HG02981 (cell line): ENCODE measurements around the gene ZMYM1.
"Not testable (repeated sequence)": the region's sequence is repeated elsewhere in the genome, so short reads cannot be mapped to it uniquely, and the experiment has no call there.

ENCODE experiments used
- ATAC-seq: cut with Tn5 transposase; IDR thresholded peaks from one replicate; pipeline ENCODE4 v1.9.1; 2021; ENCODE audit warnings: mild to moderate bottlenecking, moderate library complexity; ENCODE audit not compliant: unreplicated experiment

The ZMYM1 gene

DNA sequence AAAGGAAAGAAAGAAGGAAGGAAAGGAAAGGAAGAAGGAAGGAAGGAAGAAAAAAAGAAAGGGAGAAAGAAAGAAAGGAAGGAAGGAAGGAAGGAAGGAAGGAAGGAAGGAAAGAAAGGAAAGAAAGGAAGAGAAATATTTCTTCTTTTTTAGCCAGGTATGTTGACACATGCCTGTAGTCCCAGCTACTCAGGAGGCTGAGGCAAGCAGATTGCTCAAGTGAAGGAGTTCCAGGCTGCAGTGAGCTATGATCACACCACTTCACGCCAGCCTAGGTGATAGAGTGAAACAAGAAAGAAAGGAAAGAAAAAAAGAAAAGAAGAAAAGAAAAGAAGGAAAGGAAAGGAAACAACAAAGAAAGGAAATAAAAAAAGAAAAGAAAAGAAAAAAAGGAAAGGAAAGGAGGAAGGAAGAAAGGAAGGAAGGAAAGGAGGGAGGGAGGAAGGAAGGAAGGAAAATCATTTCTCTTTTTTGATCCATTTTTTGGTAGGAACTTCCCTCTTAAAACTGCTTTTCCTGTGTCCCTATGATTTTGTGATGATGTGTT is 5.8 kb upstream of the ZMYM1 start:
- ATAC-seq = no peak

- ATAC-seq = not testable (repeated sequence)
Measured at GRCh38 chr1:35076426-35076825, 2.8 kb upstream of the ZMYM1 start.

DNA sequence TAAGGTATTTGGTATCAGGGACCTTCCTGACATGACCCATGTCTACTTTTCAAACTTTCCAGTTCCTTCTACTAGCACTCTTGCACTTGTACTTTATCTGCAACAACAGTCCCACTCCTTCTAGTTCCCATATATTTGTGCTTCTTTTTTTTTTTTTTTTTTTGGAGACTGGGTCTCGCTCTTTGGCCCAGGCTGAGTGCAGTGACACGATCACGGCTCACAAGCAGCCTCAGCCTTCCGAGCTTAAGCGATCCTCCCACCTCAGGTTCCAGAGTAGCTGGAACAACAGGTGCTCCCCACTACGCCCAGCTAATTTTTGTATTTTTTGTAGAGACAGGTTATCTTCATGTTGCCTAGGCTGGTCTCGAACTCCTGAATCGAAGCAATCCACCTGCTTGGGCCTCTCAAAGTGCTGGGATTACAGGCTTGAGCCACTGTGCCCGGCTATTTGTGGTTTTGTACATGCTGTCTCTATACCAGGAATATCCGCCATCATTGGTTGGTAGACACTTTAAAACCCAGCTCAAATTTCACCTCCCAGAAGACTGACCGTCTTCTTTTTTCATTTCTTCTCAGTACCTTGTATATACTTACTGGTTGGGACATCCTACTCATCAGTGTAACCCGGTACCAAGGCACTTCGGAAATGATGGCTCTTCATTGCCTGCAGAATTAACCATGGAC is 1.1 kb downstream of the ZMYM1 start:
- no peak for ATAC-seq

- ATAC-seq = no peak
Measured at GRCh38 chr1:35085421-35085820, 6.2 kb downstream of the ZMYM1 start.

DNA sequence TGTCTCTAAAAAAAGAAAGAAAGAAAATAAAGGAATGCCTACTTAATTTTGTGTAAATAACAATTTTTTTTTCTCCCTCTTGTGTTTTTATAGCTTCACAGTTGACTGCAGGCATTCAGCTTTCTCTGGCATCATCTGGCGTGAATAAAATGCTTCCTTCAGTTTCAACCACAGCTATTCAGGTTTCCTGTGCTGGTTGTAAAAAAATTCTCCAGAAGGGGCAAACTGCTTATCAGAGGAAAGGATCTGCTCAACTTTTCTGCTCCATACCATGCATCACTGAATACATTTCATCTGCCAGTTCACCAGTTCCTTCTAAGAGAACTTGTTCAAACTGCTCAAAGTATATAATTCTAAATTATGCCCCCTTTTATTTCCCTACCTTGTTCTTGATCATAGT is 18.0 kb downstream of the ZMYM1 start:
- no peak for ATAC-seq

DNA sequence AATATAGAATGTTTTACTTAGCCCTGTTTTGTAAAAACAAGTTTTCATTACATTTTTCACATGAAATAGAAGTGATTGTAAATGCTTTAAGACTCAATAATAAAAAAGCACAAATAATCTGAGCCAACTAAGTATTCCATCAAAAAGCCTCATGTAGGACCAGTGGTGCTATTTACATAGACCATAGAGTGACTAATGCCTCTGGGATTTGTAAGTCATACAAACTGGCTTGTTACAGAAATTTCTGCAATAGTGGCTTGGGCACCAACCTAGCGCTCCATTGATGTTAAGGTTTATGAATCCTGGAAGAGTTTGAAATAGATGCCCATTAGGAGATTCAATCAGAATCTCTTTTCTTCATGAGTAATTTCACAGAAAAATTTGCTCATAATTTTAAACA is 31.9 kb downstream of the ZMYM1 start:
- no peak for ATAC-seq

DNA sequence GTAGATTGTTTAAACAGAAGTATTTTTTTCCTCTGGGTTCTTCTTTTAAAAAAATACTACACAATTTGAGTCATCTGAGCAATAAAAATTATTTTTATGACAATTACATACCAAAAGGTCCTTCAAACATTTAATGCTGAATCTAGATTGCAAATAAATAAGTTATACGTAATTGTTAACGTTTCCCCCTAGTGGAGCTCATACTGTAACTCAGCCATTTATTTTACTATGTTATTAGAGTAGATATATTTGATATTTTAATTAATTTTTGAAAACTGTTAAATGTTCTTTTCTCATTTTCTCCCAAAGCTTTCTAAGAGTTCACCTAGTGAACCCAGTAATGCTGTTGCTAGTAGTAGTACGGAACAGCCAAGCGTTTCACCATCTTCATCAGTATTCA is 33.5 kb downstream of the ZMYM1 start:
- ATAC-seq = no peak

DNA sequence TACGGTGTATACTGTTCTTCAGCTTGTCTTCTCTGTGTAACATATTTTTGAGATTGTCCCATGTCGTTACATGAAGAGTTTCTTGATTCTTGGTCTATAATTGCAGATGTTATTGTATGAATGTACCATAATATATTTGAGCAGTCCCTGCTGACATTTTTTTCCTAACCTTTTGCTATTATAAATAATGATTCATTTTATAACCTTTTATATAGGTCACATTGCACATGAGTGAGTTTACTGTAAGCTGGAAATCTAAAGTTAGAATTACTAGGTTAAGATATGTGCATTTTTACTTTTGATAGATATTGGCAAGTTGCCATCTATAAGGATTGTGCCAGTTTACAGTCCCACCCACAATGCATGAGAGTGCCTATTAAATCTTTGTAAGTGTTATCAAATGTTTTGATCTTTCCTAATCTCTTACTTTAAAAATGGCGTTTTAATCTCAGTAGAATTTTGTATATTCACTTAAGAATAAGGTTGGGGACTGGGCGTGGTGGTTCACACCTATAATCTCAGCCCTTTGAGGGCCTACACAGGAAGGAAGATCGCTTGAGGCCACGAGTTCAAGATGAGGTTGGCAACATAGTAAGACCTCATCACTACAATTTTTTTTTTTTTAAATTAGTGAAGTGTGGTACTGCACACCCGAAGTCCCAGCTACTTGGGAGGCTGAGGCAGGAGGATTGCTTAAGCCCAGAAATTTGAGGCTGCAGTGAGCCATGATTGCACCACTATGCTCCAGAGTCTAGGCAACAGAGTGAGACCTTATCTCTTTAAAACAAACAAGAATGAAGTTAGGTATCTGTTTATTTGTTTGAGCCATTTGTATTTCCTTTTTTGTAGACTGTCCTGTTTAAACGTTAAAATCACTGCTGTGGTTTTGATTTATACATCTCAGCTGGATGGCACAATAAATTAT is 36.5 kb downstream of the ZMYM1 start:
- no peak for ATAC-seq

- ATAC-seq = no peak
Measured at GRCh38 chr1:35120458-35121133, 41.4 kb downstream of the ZMYM1 start.

- ATAC-seq = no peak
Measured at GRCh38 chr1:35122311-35122710, 43.1 kb downstream of the ZMYM1 start.

- ATAC-seq = no peak
Measured at GRCh38 chr1:35126546-35126945, 47.4 kb downstream of the ZMYM1 start.

GRCh38 chr1:35129080-35129479 is 49.9 kb downstream of the ZMYM1 start:
- no peak for ATAC-seq

DNA sequence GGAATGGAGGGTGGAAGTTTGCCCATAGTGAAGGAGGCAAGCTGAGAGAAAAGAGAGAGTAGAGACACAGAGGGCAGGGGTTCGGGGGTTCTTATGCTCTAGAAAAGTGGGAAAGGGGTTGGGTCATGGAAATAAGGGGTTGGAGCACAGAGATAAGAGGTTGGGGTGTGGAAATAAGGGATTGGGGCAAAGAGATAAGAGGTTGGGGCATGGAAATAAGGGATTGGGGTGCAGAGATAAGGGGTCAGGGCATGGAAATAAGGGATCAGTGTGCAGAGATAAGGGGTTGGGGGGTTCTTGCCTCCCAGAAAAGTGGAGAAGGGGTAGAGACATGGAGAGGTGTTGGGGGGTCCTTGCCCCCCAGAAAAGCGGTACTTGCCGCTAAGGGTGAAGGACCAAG is 57.6 kb downstream of the ZMYM1 start:
- no peak for ATAC-seq

DNA sequence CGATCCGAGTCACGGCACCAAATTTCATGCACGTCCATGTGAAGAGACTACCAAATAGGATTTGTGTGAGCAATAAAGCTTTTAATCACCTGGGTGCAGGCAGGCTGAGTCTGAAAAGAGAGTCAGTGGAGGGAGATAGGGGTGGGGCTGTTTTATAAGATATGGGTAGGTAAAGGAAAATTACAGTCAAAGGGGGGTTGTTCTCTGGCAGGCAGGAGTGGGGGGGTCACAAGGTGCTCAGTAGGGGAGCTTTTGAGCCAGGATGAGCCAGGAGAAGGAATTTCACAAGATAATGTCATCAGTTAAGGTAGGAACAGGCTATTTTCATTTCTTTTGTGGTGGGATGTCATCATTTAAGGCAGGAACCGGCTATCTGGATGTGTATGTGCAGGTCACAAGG is 58.4 kb downstream of the ZMYM1 start:
- not testable (repeated sequence) for ATAC-seq

DNA sequence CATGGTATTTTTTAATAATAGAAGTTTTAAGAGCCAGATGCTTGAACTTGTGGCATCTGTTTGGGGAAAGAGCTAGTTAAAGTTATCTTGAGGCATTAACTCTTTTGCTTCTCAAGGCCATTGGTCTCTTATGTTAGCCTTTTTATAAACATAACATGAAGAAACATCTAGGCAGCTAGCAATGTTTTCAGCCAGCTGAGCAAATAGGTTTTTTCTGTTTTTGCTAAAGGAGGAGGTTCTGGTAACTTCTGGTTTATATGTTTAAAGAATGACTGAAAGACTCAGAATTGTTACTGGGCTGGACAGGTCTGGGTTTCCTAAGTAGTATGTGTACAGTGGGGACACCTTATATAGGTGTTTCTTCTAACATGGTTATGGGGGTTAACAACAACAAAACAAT is 63.1 kb downstream of the ZMYM1 start:
- ATAC-seq = not testable (repeated sequence)

- not testable (repeated sequence) for ATAC-seq
Measured at GRCh38 chr1:35142728-35143127, 63.5 kb downstream of the ZMYM1 start.

- no peak for ATAC-seq
Measured at GRCh38 chr1:35143737-35144508, 64.7 kb downstream of the ZMYM1 start.

DNA sequence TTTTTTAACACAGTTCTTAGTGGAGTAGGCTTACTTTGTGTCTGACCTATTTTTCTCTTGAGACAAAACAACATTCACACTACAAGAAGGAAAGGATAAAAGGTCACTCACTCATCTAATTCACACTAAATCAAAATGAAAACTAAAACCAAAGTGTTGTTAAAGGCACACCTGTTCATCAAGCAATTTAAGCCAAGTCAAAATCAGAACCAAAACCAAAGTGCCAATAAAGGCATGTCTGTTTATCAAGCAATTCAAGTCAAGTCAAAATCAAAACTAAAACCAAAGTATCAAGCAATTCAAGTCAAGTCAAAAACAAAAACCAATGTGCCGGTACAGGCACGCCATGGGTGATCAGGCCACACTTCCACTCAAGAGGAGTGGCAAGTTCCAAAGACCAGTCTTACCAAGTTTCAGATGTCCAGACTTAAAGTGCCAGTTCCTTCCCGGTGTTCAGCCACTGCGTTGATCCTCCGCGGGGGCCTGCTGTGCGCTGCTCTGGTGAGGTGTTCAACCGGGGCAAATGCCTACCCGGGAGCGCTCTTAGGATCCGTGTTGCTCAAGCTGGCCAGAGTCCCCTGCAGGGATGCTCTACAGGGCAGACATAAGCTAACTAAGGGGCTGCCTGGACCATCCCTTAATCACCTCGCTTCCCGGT is 66.8 kb downstream of the ZMYM1 start:
- not testable (repeated sequence) for ATAC-seq

GRCh38 chr1:35151220-35151619 is 72.0 kb downstream of the ZMYM1 start:
- no peak for ATAC-seq

GRCh38 chr1:35164893-35165292 is 85.7 kb downstream of the ZMYM1 start:
- ATAC-seq = no peak
